A673 (cell line): ENCODE data around the gene RPL29. TPM values are rescaled to one million over a fixed set of nuclear protein-coding genes. Genes with fewer than 3 reads are reported as not detected.

ENCODE experiments used
- BruUV-seq: library from RNA; stranded (reverse); fragments of 400-500 nt; replicated peaks from 2 replicates; lab custom pipeline; 2021; lab: Mats Ljungman, UMichigan
- CTCF ChIA-PET: fragments of 300-600 bp; sonication (Branson Sonifier 250); formaldehyde crosslinking; loops from one replicate; lab custom pipeline; 2022; ENCODE audit warnings: antibody characterized with exemption; lab: Charles Lee
- POLR2A ChIA-PET: fragments of 300-600 bp; sonication (Branson Sonifier 250); formaldehyde crosslinking; loops from one replicate; lab custom pipeline; 2022; ENCODE audit warnings: antibody characterized with exemption; ENCODE audit not compliant: low non-redundant PET; lab: Charles Lee
- DNase-seq: peaks from one replicate; pipeline ENCODE4 v3.0.0-alpha.2; 2015; ENCODE audit warnings: low spot score
- H3K27ac ChIP-seq: fragments of 200-600 bp; sonication (generic); 2 replicates; pipeline ENCODE4 v1.5.1; 2016; ENCODE audit warnings: mixed run types, low read depth, mild to moderate bottlenecking, mixed read lengths, antibody characterized with exemption, low read length; ENCODE audit not compliant: poor library complexity, severe bottlenecking
- H3K27me3 ChIP-seq: fragments of 200-600 bp; sonication (generic); replicated peaks from 2 replicates; pipeline ENCODE4 v1.6.1; 2017; ENCODE audit warnings: mixed run types, low read depth, mild to moderate bottlenecking, mixed read lengths, antibody characterized with exemption, low read length; ENCODE audit not compliant: insufficient read depth, poor library complexity
- H3K36me3 ChIP-seq: fragments of 200-600 bp; sonication (generic); 2 replicates; pipeline ENCODE4 v1.6.1; 2016; ENCODE audit warnings: mixed run types, mild to moderate bottlenecking, mixed read lengths, antibody characterized with exemption, low read length; ENCODE audit not compliant: insufficient read depth, poor library complexity, severe bottlenecking
- H3K4me1 ChIP-seq: fragments of 200-600 bp; sonication (generic); 2 replicates; pipeline ENCODE4 v1.6.1; 2017; ENCODE audit warnings: mixed run types, mild to moderate bottlenecking, mixed read lengths, antibody characterized with exemption, low read length; ENCODE audit not compliant: insufficient read depth, poor library complexity, severe bottlenecking
- H3K4me3 ChIP-seq: fragments of 200-600 bp; sonication (generic); 2 replicates; pipeline ENCODE4 v1.5.1; 2016; ENCODE audit warnings: low read depth, mixed run types, mild to moderate bottlenecking, mixed read lengths, low read length; ENCODE audit not compliant: poor library complexity, severe bottlenecking
- H3K9me3 ChIP-seq: fragments of 200-600 bp; sonication (generic); 2 replicates; pipeline ENCODE4 v1.6.1; 2016; ENCODE audit warnings: mixed run types, low read depth, mild to moderate bottlenecking, mixed read lengths, antibody characterized with exemption, low read length; ENCODE audit not compliant: poor library complexity, severe bottlenecking
- EZH2 ChIP-seq: fragments of 200-600 bp; sonication (generic); IDR thresholded peaks from 2 replicates; pipeline ENCODE4 v1.6.1; 2017; ENCODE audit warnings: borderline replicate concordance, low read depth, mild to moderate bottlenecking, mixed read lengths, antibody characterized with exemption, low read length; ENCODE audit not compliant: poor library complexity, severe bottlenecking
- intact Hi-C: fragments of 100-400 bp; cut with micrococcal nuclease; formaldehyde crosslinking; loops from one replicate; pipeline ENCODE4 v1.10.0; 2022; ENCODE audit not compliant: unreplicated experiment
- total RNA-seq: library from RNA; stranded (reverse); gene quantifications from 2 replicates; pipeline ENCODE4 v1.2.3, GENCODE V29; 2021
- TF ChIP-seq, protein P1 (sequence below): fragments of 300-800, 200-600 bp; sonication (generic); conservative IDR thresholded peaks from 2 replicates; pipeline ENCODE4 v1.5.1; 2017; ENCODE audit warnings: low read depth, mild to moderate bottlenecking, antibody characterized with exemption, low read length, moderate library complexity, mixed read lengths

RPL29 gene
- total RNA-seq, 1 experiment from 2014 or later = 624 TPM

DNA sequence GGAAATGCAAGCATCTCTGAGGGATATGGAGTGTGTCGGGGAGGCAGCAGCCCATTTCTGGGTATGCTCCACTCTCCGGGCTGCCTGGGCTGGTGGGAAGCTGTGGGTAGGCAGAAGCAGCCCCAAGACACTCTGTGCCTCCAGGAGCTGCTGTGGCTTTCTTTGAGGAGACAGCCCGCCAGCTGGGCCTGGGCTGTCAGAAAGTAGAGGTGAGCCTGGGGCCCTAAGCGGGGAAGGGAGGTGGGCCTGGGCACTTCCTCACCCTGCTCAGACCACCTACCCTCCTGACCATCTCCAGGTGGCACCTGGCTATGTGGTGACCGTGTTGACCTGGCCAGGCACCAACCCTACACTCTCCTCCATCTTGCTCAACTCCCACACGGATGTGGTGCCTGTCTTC lies 10.6 kb downstream of the RPL29 start:
- no peak for TF ChIP-seq EZH2
- TF ChIP-seq, protein P1, sequence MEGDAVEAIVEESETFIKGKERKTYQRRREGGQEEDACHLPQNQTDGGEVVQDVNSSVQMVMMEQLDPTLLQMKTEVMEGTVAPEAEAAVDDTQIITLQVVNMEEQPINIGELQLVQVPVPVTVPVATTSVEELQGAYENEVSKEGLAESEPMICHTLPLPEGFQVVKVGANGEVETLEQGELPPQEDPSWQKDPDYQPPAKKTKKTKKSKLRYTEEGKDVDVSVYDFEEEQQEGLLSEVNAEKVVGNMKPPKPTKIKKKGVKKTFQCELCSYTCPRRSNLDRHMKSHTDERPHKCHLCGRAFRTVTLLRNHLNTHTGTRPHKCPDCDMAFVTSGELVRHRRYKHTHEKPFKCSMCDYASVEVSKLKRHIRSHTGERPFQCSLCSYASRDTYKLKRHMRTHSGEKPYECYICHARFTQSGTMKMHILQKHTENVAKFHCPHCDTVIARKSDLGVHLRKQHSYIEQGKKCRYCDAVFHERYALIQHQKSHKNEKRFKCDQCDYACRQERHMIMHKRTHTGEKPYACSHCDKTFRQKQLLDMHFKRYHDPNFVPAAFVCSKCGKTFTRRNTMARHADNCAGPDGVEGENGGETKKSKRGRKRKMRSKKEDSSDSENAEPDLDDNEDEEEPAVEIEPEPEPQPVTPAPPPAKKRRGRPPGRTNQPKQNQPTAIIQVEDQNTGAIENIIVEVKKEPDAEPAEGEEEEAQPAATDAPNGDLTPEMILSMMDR = no peak
- no peak for DNase-seq
- intact Hi-C loops = no loop called here
- Histone ChIP-seq H3K36me3 (no peaks in the 10 kb centered on the region), H3K4me3 (no peak overlapping the region), H3K9me3 (no peaks in the 10 kb centered on the region), H3K27ac (no peak overlapping the region), H3K4me1 (peaks cover 6% of the 10 kb centered on the region), H3K27me3 (no peaks in the 10 kb centered on the region)
- ChIA-PET POLR2A (no interaction called here), CTCF (interaction anchor here (0.5 kb wide), 1 partner anchor 13 kb away, joined by 4 read pairs; no protein-coding TSS in a partner anchor)
- BruUV-seq = no TSS peak

DNA sequence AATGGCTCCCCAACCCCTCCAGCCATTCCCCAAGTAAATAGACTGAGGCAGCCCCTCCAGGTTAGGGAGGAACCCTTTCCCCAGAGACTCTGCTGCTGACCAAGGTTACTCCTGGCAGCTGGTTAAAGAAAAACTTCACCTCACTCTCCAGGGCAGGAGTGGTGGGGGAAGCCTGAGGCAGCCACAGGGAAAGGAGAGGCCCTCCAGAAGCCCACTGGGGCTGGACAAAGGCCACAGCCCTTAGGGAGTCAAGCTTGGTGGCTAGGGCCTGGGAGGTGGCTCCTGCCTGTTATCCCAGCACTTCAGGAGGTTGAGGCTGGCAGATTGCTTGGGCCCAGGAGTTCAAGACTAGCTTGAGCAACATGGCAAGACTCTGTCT lies 11.4 kb downstream of the RPL29 start:
- intact Hi-C loops = no loop called here
- TF ChIP-seq, protein P1 = no peak
- TF ChIP-seq EZH2 = no peak
- H3K4me1 ChIP-seq = peaks cover 6% of the 10 kb centered on the region
- H3K36me3 ChIP-seq = no peaks in the 10 kb centered on the region
- BruUV-seq = no TSS peak
- no peak overlapping the region for H3K4me3 ChIP-seq
- no peak overlapping the region for H3K27ac ChIP-seq
- CTCF ChIA-PET = no interaction called here
- DNase-seq = no peak
- POLR2A ChIA-PET = no interaction called here
- no peaks in the 10 kb centered on the region for H3K27me3 ChIP-seq
- no peaks in the 10 kb centered on the region for H3K9me3 ChIP-seq

DNA sequence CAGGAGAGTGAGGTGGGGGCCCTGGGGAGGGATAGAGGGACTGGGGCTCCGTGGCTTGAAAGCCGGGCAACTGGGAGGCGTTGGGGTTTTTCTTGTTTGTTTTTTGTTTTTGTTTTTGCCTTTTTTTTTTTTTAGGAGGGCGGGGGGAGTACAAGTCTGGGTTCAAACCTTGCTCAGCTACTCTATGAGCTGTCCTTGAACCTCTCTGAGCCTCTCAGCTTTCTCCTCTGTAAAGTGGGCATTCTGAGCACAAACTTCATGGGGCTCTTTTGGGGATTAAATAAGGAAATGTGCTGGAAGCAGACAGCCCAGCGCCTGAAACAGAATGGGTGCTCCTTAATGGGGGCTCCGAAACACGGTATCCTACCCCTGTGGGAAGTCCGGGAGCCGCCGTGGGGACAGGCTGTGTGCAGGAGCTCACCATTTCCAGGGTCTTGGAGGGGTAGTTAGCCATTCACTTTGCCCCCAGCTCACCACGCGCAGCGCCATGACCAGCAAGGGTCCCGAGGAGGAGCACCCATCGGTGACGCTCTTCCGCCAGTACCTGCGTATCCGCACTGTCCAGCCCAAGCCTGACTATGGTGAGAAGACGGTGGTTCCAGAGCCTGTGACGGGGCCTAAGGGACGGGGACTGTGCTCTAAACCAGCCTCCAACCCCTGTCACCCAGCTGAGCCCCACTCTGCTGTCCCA lies 12.0 kb downstream of the RPL29 start:
- Histone ChIP-seq H3K4me1 (peaks cover 6% of the 10 kb centered on the region), H3K27ac (peak overlapping the region; percentile 67), H3K36me3 (no peaks in the 10 kb centered on the region), H3K4me3 (peak overlapping the region; percentile 47), H3K27me3 (no peaks in the 10 kb centered on the region), H3K9me3 (no peaks in the 10 kb centered on the region)
- DNase-seq = no peak
- intact Hi-C loops = no loop called here
- TF ChIP-seq, protein P1 = no peak
- ChIA-PET CTCF (no interaction called here), POLR2A (no interaction called here)
- BruUV-seq = TSS peak; percentile 91
